GM18498 (cell line): ENCODE results near the gene PCDHB7.
"Not testable (repeated sequence)": the region's sequence is repeated elsewhere in the genome, so short reads cannot be mapped to it uniquely, and the experiment has no call there.

ENCODE experiments used
- ATAC-seq: cut with Tn5 transposase; IDR thresholded peaks from one replicate; pipeline ENCODE4 v1.9.1; 2021; ENCODE audit warnings: mild to moderate bottlenecking, moderate library complexity; ENCODE audit not compliant: unreplicated experiment

The PCDHB7 gene

GRCh38 chr5:141179876-141180275, 7.4 kb downstream of the PCDHB7 start:
- ATAC-seq, result not testable (repeated sequence)

GRCh38 chr5:141180313-141180712, 7.9 kb downstream of the PCDHB7 start:
- no peak for ATAC-seq

- no peak for ATAC-seq
These were observed 9.8 kb downstream of the PCDHB7 start, which contains the start of gene PCDHB16 for GRCh38 chr5:141182248-141182647. PCDHB16 (plus strand) TSS chr5:141182387; CDS start chr5:141182560, 173 bp downstream.

- ATAC-seq, result not testable (repeated sequence)
These were observed 11.8 kb downstream of the PCDHB7 start for GRCh38 chr5:141184117-141184855.

- no peak for ATAC-seq
These were observed 14.6 kb downstream of the PCDHB7 start, which contains the start of gene PCDHB9 for GRCh38 chr5:141186897-141187512. PCDHB9 (plus strand) TSS chr5:141187161; CDS start chr5:141187319, 158 bp downstream.

- not testable (repeated sequence) for ATAC-seq
These were observed 16.2 kb downstream of the PCDHB7 start for GRCh38 chr5:141188682-141189081.

- ATAC-seq, result not testable (repeated sequence)
These were observed 16.7 kb downstream of the PCDHB7 start for GRCh38 chr5:141189131-141189530.

- ATAC-seq, result no peak
These were observed 19.8 kb downstream of the PCDHB7 start, which contains the start of gene PCDHB10 for GRCh38 chr5:141192110-141192725. PCDHB10 (plus strand) TSS chr5:141192353; CDS start chr5:141192553, 200 bp downstream.

- not testable (repeated sequence) for ATAC-seq
These were observed 21.9 kb downstream of the PCDHB7 start for GRCh38 chr5:141194332-141194731.

- ATAC-seq, result no peak
These were observed 23.9 kb downstream of the PCDHB7 start for GRCh38 chr5:141196363-141196762.

GRCh38 chr5:141199359-141200235, 27.2 kb downstream of the PCDHB7 start, which contains the start of gene PCDHB11:
PCDHB11 (plus strand) TSS chr5:141199627; CDS start chr5:141199775, 148 bp downstream.
- ATAC-seq, result no peak

- ATAC-seq, result not testable (repeated sequence)
These were observed 28.7 kb downstream of the PCDHB7 start for GRCh38 chr5:141201126-141201525.

GRCh38 chr5:141201646-141202045, 29.2 kb downstream of the PCDHB7 start:
- ATAC-seq, result not testable (repeated sequence)

- ATAC-seq, result no peak
These were observed 36.0 kb downstream of the PCDHB7 start, which contains the start of gene PCDHB12 for GRCh38 chr5:141208478-141208877. PCDHB12 (plus strand) TSS chr5:141208719; CDS start chr5:141208908, 189 bp downstream.

GRCh38 chr5:141210281-141210680, 37.8 kb downstream of the PCDHB7 start:
- ATAC-seq, result not testable (repeated sequence)

- not testable (repeated sequence) for ATAC-seq
These were observed 38.4 kb downstream of the PCDHB7 start for GRCh38 chr5:141210849-141211248.

GRCh38 chr5:141213656-141214339, 41.4 kb downstream of the PCDHB7 start, which contains the start of gene PCDHB13:
PCDHB13 (plus strand) TSS chr5:141213919; CDS start chr5:141214124, 205 bp downstream.
- not testable (repeated sequence) for ATAC-seq

- ATAC-seq, result not testable (repeated sequence)
These were observed 42.1 kb downstream of the PCDHB7 start for GRCh38 chr5:141214583-141214982.

GRCh38 chr5:141215504-141215903, 43.1 kb downstream of the PCDHB7 start:
- not testable (repeated sequence) for ATAC-seq
